ENCODE results near the gene TPCN2. TPM values are rescaled to one million over a fixed set of nuclear protein-coding genes. Genes with fewer than 3 reads are reported as not detected.

TPCN2 gene
- total RNA-seq, 1 donor from 2014 or later, result 12.6 TPM

DNA sequence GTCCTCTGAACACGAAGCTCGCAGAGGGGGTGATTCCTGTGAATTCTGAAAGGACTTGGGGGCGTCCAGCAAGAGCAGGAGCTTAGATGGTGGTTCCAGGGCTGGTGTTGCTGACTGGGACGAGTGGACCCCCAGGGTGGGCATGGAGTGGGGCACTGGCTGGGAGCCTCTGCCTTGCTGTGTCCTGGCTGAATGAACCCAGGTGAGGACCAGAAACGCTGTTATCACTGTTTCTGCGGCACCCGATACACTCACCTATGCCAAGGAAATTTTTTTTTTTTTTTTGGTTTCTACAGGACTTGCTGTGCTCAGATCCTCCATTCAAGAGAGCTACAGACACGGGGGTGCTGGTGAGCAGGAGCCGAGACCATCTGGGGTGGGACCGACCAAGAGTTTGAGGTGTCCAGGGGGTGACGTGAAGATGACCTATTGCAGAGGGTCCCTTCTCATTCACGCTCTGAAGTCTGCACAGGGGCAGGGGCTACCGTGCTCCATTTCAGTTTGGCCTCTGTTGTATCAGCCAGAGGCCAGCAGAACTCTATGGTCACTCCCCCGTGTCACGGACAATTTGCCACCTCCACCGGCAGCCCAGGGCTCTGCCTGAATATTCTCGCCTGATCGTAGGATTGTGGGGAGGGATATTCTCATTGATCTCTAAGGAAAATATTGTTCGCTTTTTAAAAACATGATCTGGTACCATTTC is 110.6 kb downstream of the TPCN2 start:
- no peak for DNase-seq (ENCODE audit: low spot score)
- H3K9me3 Mint-ChIP-seq (ENCODE audit: low read depth), result peaks cover 13% of the 10 kb centered on the region
- no peak overlapping the region for H3K4me3 Mint-ChIP-seq (ENCODE audit: unreplicated experiment)
- no peak overlapping the region for H3K27ac Mint-ChIP-seq (ENCODE audit: unreplicated experiment)
- TF ChIP-seq, protein P1, sequence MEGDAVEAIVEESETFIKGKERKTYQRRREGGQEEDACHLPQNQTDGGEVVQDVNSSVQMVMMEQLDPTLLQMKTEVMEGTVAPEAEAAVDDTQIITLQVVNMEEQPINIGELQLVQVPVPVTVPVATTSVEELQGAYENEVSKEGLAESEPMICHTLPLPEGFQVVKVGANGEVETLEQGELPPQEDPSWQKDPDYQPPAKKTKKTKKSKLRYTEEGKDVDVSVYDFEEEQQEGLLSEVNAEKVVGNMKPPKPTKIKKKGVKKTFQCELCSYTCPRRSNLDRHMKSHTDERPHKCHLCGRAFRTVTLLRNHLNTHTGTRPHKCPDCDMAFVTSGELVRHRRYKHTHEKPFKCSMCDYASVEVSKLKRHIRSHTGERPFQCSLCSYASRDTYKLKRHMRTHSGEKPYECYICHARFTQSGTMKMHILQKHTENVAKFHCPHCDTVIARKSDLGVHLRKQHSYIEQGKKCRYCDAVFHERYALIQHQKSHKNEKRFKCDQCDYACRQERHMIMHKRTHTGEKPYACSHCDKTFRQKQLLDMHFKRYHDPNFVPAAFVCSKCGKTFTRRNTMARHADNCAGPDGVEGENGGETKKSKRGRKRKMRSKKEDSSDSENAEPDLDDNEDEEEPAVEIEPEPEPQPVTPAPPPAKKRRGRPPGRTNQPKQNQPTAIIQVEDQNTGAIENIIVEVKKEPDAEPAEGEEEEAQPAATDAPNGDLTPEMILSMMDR (IDR thresholded peaks at IDR 0.05), result no peak
- H3K36me3 Mint-ChIP-seq (ENCODE audit: low read depth), result peaks cover 3% of the 10 kb centered on the region
- no peaks in the 10 kb centered on the region for H3K27me3 Mint-ChIP-seq (ENCODE audit: low read depth)
- peaks cover 29% of the 10 kb centered on the region for H3K4me1 Mint-ChIP-seq (ENCODE audit: low read depth)

GRCh38 chr11:69160296-69161116 is 111.8 kb downstream of the TPCN2 start:
- Mint-ChIP-seq H3K36me3 (ENCODE audit: low read depth) (peaks cover 3% of the 10 kb centered on the region), H3K4me1 (ENCODE audit: low read depth) (peaks cover 31% of the 10 kb centered on the region), H3K27ac (ENCODE audit: unreplicated experiment) (no peak overlapping the region), H3K4me3 (ENCODE audit: unreplicated experiment) (no peak overlapping the region), H3K9me3 (ENCODE audit: low read depth) (peaks cover 13% of the 10 kb centered on the region), H3K27me3 (ENCODE audit: low read depth) (no peaks in the 10 kb centered on the region)
- DNase-seq (ENCODE audit: low spot score), result no peak
- TF ChIP-seq, protein P1 (IDR thresholded peaks at IDR 0.05), result no peak

DNA sequence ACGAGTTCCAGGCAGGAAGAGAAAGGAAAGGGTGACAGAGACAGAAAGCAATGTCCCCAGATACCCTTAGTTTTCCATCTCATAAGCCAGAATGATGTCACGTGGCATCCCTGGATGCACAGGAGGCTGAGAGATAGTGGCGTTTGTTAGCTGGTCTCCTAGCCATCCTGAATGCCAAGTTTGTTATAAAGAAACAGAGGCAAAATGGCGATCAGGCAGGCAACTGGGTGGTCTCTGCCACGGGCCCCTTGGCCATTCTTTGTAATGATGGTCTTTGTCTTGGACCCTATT is 112.3 kb downstream of the TPCN2 start:
- TF ChIP-seq, protein P1 (IDR thresholded peaks at IDR 0.05), result no peak
- no peak for DNase-seq (ENCODE audit: low spot score)
- Mint-ChIP-seq H3K27ac (ENCODE audit: unreplicated experiment) (no peak overlapping the region), H3K27me3 (ENCODE audit: low read depth) (no peaks in the 10 kb centered on the region), H3K4me1 (ENCODE audit: low read depth) (peaks cover 36% of the 10 kb centered on the region), H3K4me3 (ENCODE audit: unreplicated experiment) (no peak overlapping the region), H3K9me3 (ENCODE audit: low read depth) (peaks cover 13% of the 10 kb centered on the region), H3K36me3 (ENCODE audit: low read depth) (peaks cover 3% of the 10 kb centered on the region)

GRCh38 chr11:69162505-69162904 is 113.8 kb downstream of the TPCN2 start:
- Mint-ChIP-seq H3K27ac (ENCODE audit: unreplicated experiment) (no peak overlapping the region), H3K36me3 (ENCODE audit: low read depth) (peaks cover 3% of the 10 kb centered on the region), H3K27me3 (ENCODE audit: low read depth) (no peaks in the 10 kb centered on the region), H3K4me1 (ENCODE audit: low read depth) (peaks cover 38% of the 10 kb centered on the region), H3K4me3 (ENCODE audit: unreplicated experiment) (no peak overlapping the region), H3K9me3 (ENCODE audit: low read depth) (peaks cover 13% of the 10 kb centered on the region)
- DNase-seq (ENCODE audit: low spot score), result no peak
- TF ChIP-seq, protein P1 (IDR thresholded peaks at IDR 0.05), result no peak

DNA sequence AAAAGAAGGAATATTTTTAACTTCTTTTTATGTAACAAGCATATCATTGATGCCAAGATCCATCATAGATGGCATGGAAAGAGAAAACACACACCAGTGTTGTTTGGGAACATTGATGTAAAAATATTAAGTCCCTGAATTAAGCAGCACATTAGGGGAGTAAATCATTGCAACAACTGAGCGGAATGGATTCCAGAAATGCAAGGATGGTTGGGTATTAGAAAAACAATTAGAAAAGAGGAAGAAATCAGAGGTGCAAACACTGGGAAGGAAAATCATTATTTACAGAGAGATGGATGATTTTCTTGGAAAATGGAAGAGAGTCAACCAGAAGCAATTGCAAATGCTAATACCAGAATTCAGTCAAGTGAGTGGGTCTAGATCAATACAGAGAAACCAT is 115.1 kb downstream of the TPCN2 start:
- DNase-seq (ENCODE audit: low spot score), result no peak
- H3K4me3 Mint-ChIP-seq (ENCODE audit: unreplicated experiment), result no peak overlapping the region
- H3K27ac Mint-ChIP-seq (ENCODE audit: unreplicated experiment), result no peak overlapping the region
- peaks cover 13% of the 10 kb centered on the region for H3K9me3 Mint-ChIP-seq (ENCODE audit: low read depth)
- peaks cover 44% of the 10 kb centered on the region for H3K4me1 Mint-ChIP-seq (ENCODE audit: low read depth)
- H3K27me3 Mint-ChIP-seq (ENCODE audit: low read depth), result no peaks in the 10 kb centered on the region
- peaks cover 3% of the 10 kb centered on the region for H3K36me3 Mint-ChIP-seq (ENCODE audit: low read depth)
- TF ChIP-seq, protein P1 (IDR thresholded peaks at IDR 0.05), result no peak
